Measurements from ENCODE around the gene TMPO.

DNA sequence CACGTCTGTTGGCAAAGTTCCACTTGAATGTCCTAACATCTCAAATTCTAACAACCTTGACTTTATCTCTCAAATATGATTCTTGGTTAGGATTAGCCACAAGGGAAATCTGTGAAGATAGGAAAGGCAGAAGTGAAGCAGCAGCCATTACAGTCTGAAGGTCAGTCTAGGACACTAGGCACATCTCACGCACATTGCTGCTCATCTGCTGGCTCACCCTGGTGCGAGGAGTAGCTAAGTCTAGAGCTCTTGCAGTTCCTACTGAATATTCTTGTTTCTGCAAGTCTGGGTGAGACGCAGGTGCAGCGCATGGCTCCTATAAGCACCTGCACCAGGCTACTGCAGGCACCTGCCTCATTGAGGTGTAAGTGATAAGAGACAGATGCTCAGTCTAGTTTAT is 71.7 kb downstream of the TMPO start:
- TF ChIP-seq CTCF (IDR thresholded peaks at IDR 0.05) (no peak), POLR2A (IDR thresholded peaks at IDR 0.05) (no peak)

Data from Peyer's patch (tissue), 4 donors.